Airway epithelial cell (primary cell): Measurements from ENCODE around the gene BAIAP3. TPM values are rescaled to one million over a fixed set of nuclear protein-coding genes. Genes with fewer than 3 reads are reported as not detected.

Experiments
- total RNA-seq: library from RNA; depleted of rRNA; stranded (reverse); fragments of >200 nt; gene quantifications from 2 replicates; pipeline ENCODE4 v1.2.3, GENCODE V29; 2015

Gene BAIAP3
- 0.21 TPM in 1 of 2 replicates, not detected in the other for total RNA-seq

GRCh38 chr16:1333149-1333812 is at the start of gene BAIAP3:
BAIAP3 (plus strand) TSS chr16:1333645; CDS start chr16:1338550, 4,905 bp downstream.

GRCh38 chr16:1308977-1309885 is 24.2 kb upstream of the BAIAP3 start, which contains the start of gene UBE2I:
UBE2I (plus strand) TSS chr16:1309636; CDS start chr16:1314031, 4,395 bp downstream.

DNA sequence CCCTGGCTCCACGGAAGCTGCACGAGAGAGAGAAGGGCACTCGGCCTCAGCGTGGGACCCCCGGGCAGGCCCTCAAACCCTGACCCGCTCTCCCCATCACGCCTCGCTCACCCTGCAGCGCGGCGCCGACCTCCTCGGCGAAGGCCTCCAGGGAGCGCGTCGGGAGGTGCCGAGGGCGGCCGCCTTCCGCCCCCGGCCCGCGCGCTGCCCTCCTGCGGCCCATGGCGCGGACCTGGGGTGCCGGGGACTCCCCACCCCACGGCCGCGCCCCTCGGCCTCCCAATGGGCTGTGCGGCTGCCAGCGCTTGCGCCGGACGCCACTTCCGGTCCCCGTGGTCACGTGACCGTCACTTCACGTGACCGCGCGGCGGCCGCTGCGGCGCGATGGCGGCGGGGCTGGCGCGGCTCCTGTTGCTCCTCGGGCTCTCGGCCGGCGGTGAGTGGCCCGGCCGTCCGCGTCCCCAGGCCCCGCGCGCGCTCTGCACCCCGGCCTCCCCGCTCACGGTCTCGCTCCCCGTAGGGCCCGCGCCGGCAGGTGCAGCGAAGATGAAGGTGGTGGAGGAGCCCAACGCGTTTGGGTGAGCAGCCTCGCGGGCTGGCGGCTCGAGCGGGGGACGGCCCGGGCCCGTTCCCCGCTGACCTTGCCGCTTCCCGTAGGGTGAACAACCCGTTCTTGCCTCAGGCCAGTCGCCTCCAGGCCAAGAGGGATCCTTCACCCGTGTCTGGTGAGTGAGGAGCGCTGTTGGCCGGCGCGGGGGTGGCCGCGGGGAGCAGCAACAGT is 18.3 kb downstream of the BAIAP3 start, which contains the start of the genes GNPTG and TSR3:
Gene GNPTG (plus strand): TSS at position 350 of the 781 bp plus-strand sequence. CDS start 35 bp downstream, at position 385.
Gene TSR3 (minus strand): TSS at position 297 of the 781 bp plus-strand sequence. CDS start 74 bp downstream, at position 223.

Other genes starting within 250 kb of the BAIAP3 start
- gene C1QTNF8, start 237.4 kb upstream of the BAIAP3 start, total RNA-seq = not detected in 2 replicates
- gene CACNA1H, start 180.5 kb upstream of the BAIAP3 start, total RNA-seq = 0.07 and 0.37 TPM in 2 replicates
- not detected in 2 replicates for gene TPSG1, start 108.4 kb upstream of the BAIAP3 start, total RNA-seq
- not detected in 2 replicates for gene TPSB2, start 103.5 kb upstream of the BAIAP3 start, total RNA-seq
- gene TPSAB1, start 92.9 kb upstream of the BAIAP3 start, total RNA-seq = not detected in 2 replicates
- gene TPSD1, start 77.6 kb upstream of the BAIAP3 start, total RNA-seq = not detected in 2 replicates
- gene UBE2I, start 24.0 kb upstream of the BAIAP3 start, total RNA-seq = 68.8 and 72.0 TPM in 2 replicates
- gene TSR3, start 18.2 kb downstream of the BAIAP3 start, total RNA-seq = 108 and 192 TPM in 2 replicates
- gene GNPTG, start 18.3 kb downstream of the BAIAP3 start, total RNA-seq = 23.6 and 24.6 TPM in 2 replicates
- 5.3 and 9.3 TPM in 2 replicates for gene UNKL, start 81.1 kb downstream of the BAIAP3 start, total RNA-seq
- gene UQCC4, start 87.1 kb downstream of the BAIAP3 start, total RNA-seq = 25.5 and 26.0 TPM in 2 replicates
- not detected in 2 replicates for gene PERCC1, start 97.4 kb downstream of the BAIAP3 start, total RNA-seq
- gene CCDC154, start 110.9 kb downstream of the BAIAP3 start, total RNA-seq = not detected in 2 replicates
- 15.7 and 39.3 TPM in 2 replicates for gene CLCN7, start 141.4 kb downstream of the BAIAP3 start, total RNA-seq
- gene PTX4, start 155.3 kb downstream of the BAIAP3 start, total RNA-seq = not detected in 2 replicates
- gene TELO2, start 159.7 kb downstream of the BAIAP3 start, total RNA-seq = 17.4 and 18.9 TPM in 2 replicates
- gene TMEM204, start 200.0 kb downstream of the BAIAP3 start, total RNA-seq = 0.23 and 0.35 TPM in 2 replicates